Measurements from ENCODE around the gene CACNA1C.

Gene CACNA1C

GRCh38 chr12:2616763-2617162 is 564.0 kb downstream of the CACNA1C start:
- DNase-seq: no peak

- no peak for DNase-seq
Observed at GRCh38 chr12:2617365-2617764, 564.6 kb downstream of the CACNA1C start.

- no peak for DNase-seq
Observed at GRCh38 chr12:2618291-2618995, 565.7 kb downstream of the CACNA1C start.

GRCh38 chr12:2619136-2619535 is 566.3 kb downstream of the CACNA1C start:
- DNase-seq: no peak

GRCh38 chr12:2622460-2622859 is 569.7 kb downstream of the CACNA1C start:
- DNase-seq: no peak

- no peak for DNase-seq
Observed at GRCh38 chr12:2623472-2623871, 570.7 kb downstream of the CACNA1C start.

GRCh38 chr12:2624543-2625288 is 571.9 kb downstream of the CACNA1C start:
- no peak for DNase-seq

- DNase-seq: no peak
Observed at GRCh38 chr12:2625289-2625612, 572.5 kb downstream of the CACNA1C start.

GRCh38 chr12:2627076-2627834 is 574.5 kb downstream of the CACNA1C start:
- no peak for DNase-seq

- DNase-seq: no peak
Observed at GRCh38 chr12:2627835-2628191, 575.0 kb downstream of the CACNA1C start.

- DNase-seq: no peak
Observed at GRCh38 chr12:2628401-2628800, 575.6 kb downstream of the CACNA1C start.

GRCh38 chr12:2629051-2629450 is 576.3 kb downstream of the CACNA1C start:
- DNase-seq: no peak

GRCh38 chr12:2631653-2632350 is 579.0 kb downstream of the CACNA1C start:
- DNase-seq: no peak

GRCh38 chr12:2633176-2633824 is 580.5 kb downstream of the CACNA1C start:
- no peak for DNase-seq

GRCh38 chr12:2633825-2634200 is 581.0 kb downstream of the CACNA1C start:
- no peak for DNase-seq

- DNase-seq: no peak
Observed at GRCh38 chr12:2634471-2634870, 581.7 kb downstream of the CACNA1C start.

- DNase-seq: no peak
Observed at GRCh38 chr12:2636741-2637340, 584.1 kb downstream of the CACNA1C start.

GRCh38 chr12:2637371-2637770 is 584.6 kb downstream of the CACNA1C start:
- DNase-seq: no peak

GRCh38 chr12:2638273-2639019 is 585.7 kb downstream of the CACNA1C start:
- DNase-seq: no peak

GRCh38 chr12:2639020-2639298 is 586.2 kb downstream of the CACNA1C start:
- no peak for DNase-seq

GRCh38 chr12:2640281-2640680 is 587.5 kb downstream of the CACNA1C start:
- DNase-seq: no peak

- no peak for DNase-seq
Observed at GRCh38 chr12:2640709-2641108, 587.9 kb downstream of the CACNA1C start.

Measured in NCI-H510A (cell line).